Heart right ventricle (tissue), 16 donors: ENCODE data around the gene EDIL3. TPM values are rescaled to one million over a fixed set of nuclear protein-coding genes. Genes with fewer than 3 reads are reported as not detected.

Source experiments
- ATAC-seq, 8 donors: fragments of 200-7000 bp; cut with Tn5 transposase; one replicate each; pipeline ENCODE4 v1.9.1; 2020; ENCODE audit warnings: mild to moderate bottlenecking in 8 of 8, moderate library complexity in 8 of 8, moderate number of reproducible peaks in 1 of 8
- DNase-seq, 2 donors: peaks; one replicate each; pipeline ENCODE4 v3.0.0-alpha.2; 2020
- H3K27ac ChIP-seq, 10 donors: fragments of 200-600 bp; sonication (generic) in 2 of 10; one replicate each; pipeline versions ENCODE4 v1.5.0 to v1.8.0; 2020 to 2022; ENCODE audit warnings: mild to moderate bottlenecking in 3 of 10
- H3K27me3 ChIP-seq, 7 donors: fragments of 200-600 bp; one replicate each; pipeline ENCODE4 v1.8.0; 2021 to 2022; ENCODE audit warnings: mild to moderate bottlenecking in 2 of 7
- H3K36me3 ChIP-seq, 9 donors: fragments of 200-600 bp; sonication (generic) in 1 of 9; one replicate each; pipeline versions ENCODE4 v1.5.0 to v1.8.0; 2020 to 2022; ENCODE audit warnings: mild to moderate bottlenecking in 2 of 9
- H3K4me1 ChIP-seq, 9 donors: fragments of 200-600 bp; sonication (generic) in 1 of 9; one replicate each; pipeline versions ENCODE4 v1.5.0 to v1.8.0; 2020 to 2022; ENCODE audit warnings: mild to moderate bottlenecking in 4 of 9
- H3K4me3 ChIP-seq, 10 donors: fragments of 200-600 bp; sonication (generic) in 2 of 10; one replicate each; pipeline versions ENCODE4 v1.5.0 to v1.8.0; 2020 to 2022; ENCODE audit warnings: mild to moderate bottlenecking in 7 of 10, moderate library complexity in 2 of 10
- H3K9me3 ChIP-seq, 11 donors: fragments of 200-600 bp in 10 of 11; sonication (generic) in 2 of 11; one replicate each; pipeline versions ENCODE4 v1.5.0 to v1.8.0; 2013 to 2022; ENCODE audit warnings: mild to moderate bottlenecking in 2 of 11, control low read depth in 1 of 11, moderate library complexity in 1 of 11
- CTCF ChIP-seq, 9 donors: fragments of 200-600 bp; sonication (generic) in 2 of 9; IDR thresholded peaks; one replicate each; pipeline versions ENCODE4 v1.5.0 to v1.8.0; 2021 to 2022; ENCODE audit warnings: antibody characterized with exemption in 9 of 9, mild to moderate bottlenecking in 5 of 9, moderate library complexity in 1 of 9
- WGBS, 2 donors: extraction: QIAGEN DNeasy Blood & Tissue Kit; methylation state at CpG; one replicate each; pipeline ENCODE4 v1.1.7; 2013; ENCODE audit warnings: inconsistent platforms in 1 of 2; 5-methylcytosine and 5-hydroxymethylcytosine counted together
- intact Hi-C, 10 donors: fragments of 100-400 bp; cut with DNase I; formaldehyde crosslinking; loops; one replicate each; pipeline versions ENCODE4 v1.11.1 to v1.14.2; 2022
- polyA plus RNA-seq, 2 donors: library from polyadenylated mRNA; stranded (reverse); fragments of 200-250 nt; gene quantifications; one replicate each; pipeline ENCODE4 v1.2.3, GENCODE V29; 2013
- total RNA-seq, 10 donors: library from RNA; stranded (reverse); fragmentation: NEBNext Ultra II Directional in 3 of 10; extraction: Animal tissue kit (Norgen Biotek cat#: 25700) in 3 of 10; gene quantifications; one replicate each; pipeline versions ENCODE4 v1.2.1 to v1.2.4, GENCODE V29; 2021 to 2023
- donor health status: Arrhythmogenic right ventricular cardiomyopathy.
- donor health status: ischemic (EF 13 %, LVEDD 7.1; RV severe dilation, severe dysfunction).
- donor health status: healthy with polysubstance abuse.
- donor health status: DM: no; HTN: yes; CAD: no.
- donor health status: DM: no; HTN: no; CAD: no.
- donor health status: ischemic (EF 25% LVEDD 6.9; RV normal size, moderate dysfunction).
- donor health status: ischemic (EF 25% LVEDD 5.7; RV mildly dilated, moderate dysfunction).
- donor health status: healthy.
- donor health status: DM: yes; HTN: yes; CAD: no.
- donor health status: Ischemic cardiomyopathy.
- donor health status: ischemic (EF 35%, LVEDD 5.7; RV mildly dilated, moderate dysfunction).
- donor health status: nonischemic (EF 11% LVEDD 7.7; RV severe dilation, severe dysfunction).
- donor health status: DM: yes; HTN: yes; CAD: no.
- donor health status: PGD.
- donor health status: ischemic (EF 29% LVEDD 5.4; RV normal size, mild dysfunction).
- donor health status: nonischemic (EF 23%, LVEDD 6.1; RV moderate dilation, normal function).

EDIL3 gene
- total and polyA plus RNA-seq, 12 donors, result 1.6 to 10.0 (median 3.9) TPM

DNA sequence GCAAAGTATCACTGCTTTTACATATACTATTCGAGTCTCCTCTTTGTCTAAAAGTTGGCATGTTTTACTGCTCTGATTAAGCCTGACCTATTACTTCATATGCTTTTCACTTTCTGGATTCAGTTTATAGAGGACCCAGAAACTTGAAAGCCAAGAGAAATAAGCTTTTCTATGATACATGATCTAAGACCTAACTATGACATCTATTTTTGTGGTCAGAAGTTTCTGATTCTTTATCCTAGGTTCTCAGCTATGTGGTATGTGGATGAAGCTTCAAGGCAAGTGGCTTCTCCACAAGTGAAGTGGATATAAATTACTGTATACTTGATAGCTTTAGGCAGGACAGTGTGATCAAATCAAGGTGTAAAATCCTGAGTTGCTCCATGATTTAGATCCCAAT, 6.3 kb downstream of the EDIL3 start:
- intact Hi-C loops, result no loop called here
- DNase-seq (no peak), ATAC-seq (no peak)
- no peak overlapping the region for H3K4me3 ChIP-seq
- H3K27ac ChIP-seq, result no peak overlapping the region
- no peak for TF ChIP-seq CTCF (IDR thresholded peaks at IDR 0.05)
- H3K9me3 ChIP-seq, result no peaks in the 10 kb centered on the region
- 41 to 63% methylated on average over 1 of the region's 1 CpG for WGBS, 2 donors
- peaks cover 0 to 16% (median 5%) of the 10 kb centered on the region in 9 donors for H3K4me1 ChIP-seq
- H3K27me3 ChIP-seq, result peaks cover 0 to 41% (median 29%) of the 10 kb centered on the region in 7 donors
- H3K36me3 ChIP-seq, result no peaks in the 10 kb centered on the region

GRCh38 chr5:84376346-84376745, 8.3 kb downstream of the EDIL3 start:
- no peak overlapping the region for H3K4me3 ChIP-seq
- no peak for DNase-seq
- intact Hi-C loops, result no loop called here
- no peak overlapping the region for H3K27ac ChIP-seq
- no peaks in the 10 kb centered on the region for H3K36me3 ChIP-seq
- TF ChIP-seq CTCF (IDR thresholded peaks at IDR 0.05), result no peak
- peaks cover 0 to 20% (median 10%) of the 10 kb centered on the region in 7 donors for H3K27me3 ChIP-seq
- WGBS, 2 donors, result 78 to 88% methylated on average over 1 of the region's 1 CpG
- H3K4me1 ChIP-seq, result peaks cover 0 to 3% (median 0%) of the 10 kb centered on the region in 9 donors
- no peak for ATAC-seq
- H3K9me3 ChIP-seq, result no peaks in the 10 kb centered on the region

DNA sequence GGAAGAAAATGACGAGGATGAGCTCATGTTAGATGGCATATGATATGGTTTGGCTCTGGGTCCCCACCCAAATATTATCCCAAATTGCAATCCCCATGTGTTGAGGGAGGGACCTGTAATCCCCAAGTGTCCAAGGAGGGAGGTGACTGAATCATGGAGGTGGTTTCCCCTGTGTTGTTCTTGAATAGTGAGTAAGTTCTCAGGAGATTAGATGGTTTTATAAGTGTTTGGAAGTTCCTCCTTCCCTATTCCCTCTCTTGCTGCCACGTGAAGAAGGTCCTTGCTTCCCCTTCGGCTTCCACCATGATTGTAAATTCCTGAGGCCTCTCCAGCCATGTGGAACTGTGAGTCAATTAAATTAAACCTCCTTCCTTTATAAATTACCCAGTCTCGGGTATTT, 10.1 kb downstream of the EDIL3 start:
- H3K36me3 ChIP-seq, result no peaks in the 10 kb centered on the region
- no peak for TF ChIP-seq CTCF (IDR thresholded peaks at IDR 0.05)
- peaks cover 0 to 3% (median 0%) of the 10 kb centered on the region in 9 donors for H3K4me1 ChIP-seq
- intact Hi-C loops, result no loop called here
- DNase-seq (no peak), ATAC-seq (no peak)
- no peak overlapping the region for H3K27ac ChIP-seq
- WGBS, 2 donors, result 86 to 89% methylated on average over 4 of the region's 4 CpGs
- no peak overlapping the region for H3K4me3 ChIP-seq
- peaks cover 0 to 3% (median 0%) of the 10 kb centered on the region in 7 donors for H3K27me3 ChIP-seq
- H3K9me3 ChIP-seq, result no peaks in the 10 kb centered on the region

DNA sequence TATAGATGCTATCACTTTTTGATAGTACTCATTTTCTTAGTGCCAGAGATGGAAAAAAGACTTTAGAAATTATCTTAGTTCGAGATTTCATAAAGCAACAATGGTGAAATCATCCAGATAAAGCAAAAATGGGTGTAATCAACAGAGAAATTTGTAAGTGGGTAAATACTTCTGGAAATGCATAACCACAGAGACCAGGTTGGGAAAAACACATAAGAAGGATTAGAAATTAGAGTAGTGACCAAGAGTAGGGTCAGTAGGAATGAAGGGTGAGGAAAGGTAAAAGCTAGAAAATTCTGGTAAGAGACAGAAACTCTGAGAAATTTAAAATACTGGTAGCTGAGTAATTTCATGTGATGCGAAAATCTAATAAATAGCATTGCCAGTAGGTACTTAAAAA, 11.2 kb downstream of the EDIL3 start:
- intact Hi-C loops, result no loop called here
- Histone ChIP-seq H3K36me3 (no peaks in the 10 kb centered on the region), H3K27ac (no peak overlapping the region), H3K27me3 (peaks cover 0 to 3% (median 0%) of the 10 kb centered on the region in 7 donors), H3K4me3 (no peak overlapping the region), H3K9me3 (no peaks in the 10 kb centered on the region), H3K4me1 (peaks cover 0 to 3% (median 0%) of the 10 kb centered on the region in 9 donors)
- 86 to 88% methylated on average over 2 of the region's 2 CpGs for WGBS, 2 donors
- TF ChIP-seq CTCF (IDR thresholded peaks at IDR 0.05), result no peak
- ATAC-seq, result no peak
- no peak for DNase-seq
